H9 (cell line): Measurements from ENCODE around the gene SCIN. TPM values are rescaled to one million over a fixed set of nuclear protein-coding genes. Genes with fewer than 3 reads are reported as not detected.
A peak's percentile ranks its signal among the peaks of the same experiment; 100 is the strongest.

Experiments
- DNase-seq: peaks from one replicate; pipeline ENCODE4 v3.0.0-alpha.2; 2017
- H2AFZ ChIP-seq: one replicate; pipeline ENCODE4 v1.6.1; 2013; ENCODE audit warnings: mild to moderate bottlenecking, low read length, control low read depth, moderate library complexity
- H2AK5ac ChIP-seq: 2 replicates; pipeline ENCODE4 v1.6.1; 2013; ENCODE audit warnings: low read length, control low read depth, mixed read lengths; ENCODE audit not compliant: insufficient read length
- H2BK120ac ChIP-seq: one replicate; pipeline ENCODE4 v1.6.1; 2013; ENCODE audit warnings: low read depth, mild to moderate bottlenecking, low read length, control low read depth, inconsistent platforms; ENCODE audit not compliant: poor library complexity, severe bottlenecking
- H2BK12ac ChIP-seq: 2 replicates; pipeline ENCODE4 v1.6.1; 2013; ENCODE audit warnings: low read length, control low read depth, mixed read lengths, low read depth; ENCODE audit not compliant: insufficient read length
- H2BK15ac ChIP-seq: 2 replicates; pipeline ENCODE4 v1.6.1; 2013; ENCODE audit warnings: low read depth, low read length, control low read depth
- H2BK20ac ChIP-seq: one replicate; pipeline ENCODE4 v1.6.1; 2013; ENCODE audit warnings: low read depth, mild to moderate bottlenecking, low read length, control low read depth, inconsistent platforms; ENCODE audit not compliant: poor library complexity, severe bottlenecking
- H2BK5ac ChIP-seq: 2 replicates; pipeline ENCODE4 v1.6.1; 2013; ENCODE audit warnings: low read length, control low read depth, mixed read lengths; ENCODE audit not compliant: insufficient read length
- H3K14ac ChIP-seq: 2 replicates; pipeline ENCODE4 v1.6.1; 2013; ENCODE audit warnings: low read length, control low read depth; ENCODE audit not compliant: insufficient read depth
- H3K18ac ChIP-seq: 2 replicates; pipeline ENCODE4 v1.6.1; 2013; ENCODE audit warnings: low read depth, mild to moderate bottlenecking, mixed read lengths, low read length, control low read depth; ENCODE audit not compliant: insufficient read length
- H3K23ac ChIP-seq: 2 replicates; pipeline ENCODE4 v1.6.1; 2013; ENCODE audit warnings: low read length, control low read depth, mixed read lengths, low read depth; ENCODE audit not compliant: insufficient read length
- H3K23me2 ChIP-seq: 2 replicates; pipeline ENCODE4 v1.6.1; 2013; ENCODE audit warnings: low read depth, mild to moderate bottlenecking, mixed read lengths, low read length, control low read depth; ENCODE audit not compliant: insufficient read length, poor library complexity, severe bottlenecking
- H3K27ac ChIP-seq: 2 replicates; pipeline ENCODE4 v1.5.1; 2013; ENCODE audit warnings: low read length, control low read depth, mixed read lengths, low read depth; ENCODE audit not compliant: insufficient read length
- H3K27me3 ChIP-seq: 2 replicates; pipeline ENCODE4 v1.6.1; 2013; ENCODE audit warnings: low read length, control low read depth, inconsistent platforms; ENCODE audit not compliant: insufficient read depth
- H3K4ac ChIP-seq: 2 replicates; pipeline ENCODE4 v1.6.1; 2013; ENCODE audit warnings: low read depth, mild to moderate bottlenecking, control low read depth, inconsistent platforms, low read length, moderate library complexity
- H3K4me1 ChIP-seq: 2 replicates; pipeline ENCODE4 v1.6.1; 2013; ENCODE audit warnings: low read length, control low read depth, inconsistent platforms; ENCODE audit not compliant: insufficient read depth
- H3K4me2 ChIP-seq: 2 replicates; pipeline ENCODE4 v1.6.1; 2013; ENCODE audit warnings: low read length, control low read depth, mixed read lengths; ENCODE audit not compliant: insufficient read length, insufficient read depth
- H3K56ac ChIP-seq: 2 replicates; pipeline ENCODE4 v1.6.1; 2013; ENCODE audit warnings: low read depth, mild to moderate bottlenecking, mixed read lengths, low read length, control low read depth; ENCODE audit not compliant: insufficient read length
- H3K79me1 ChIP-seq: 2 replicates; pipeline ENCODE4 v1.6.1; 2013; ENCODE audit warnings: low read depth, mild to moderate bottlenecking, moderate library complexity, low read length, control low read depth, inconsistent platforms; ENCODE audit not compliant: insufficient read depth, poor library complexity, severe bottlenecking
- H3K79me2 ChIP-seq: 2 replicates; pipeline ENCODE4 v1.6.1; 2013; ENCODE audit warnings: low read length, control low read depth, inconsistent platforms; ENCODE audit not compliant: insufficient read depth
- H3K9ac ChIP-seq: 2 replicates; pipeline ENCODE4 v1.6.1; 2013; ENCODE audit warnings: low read length, control low read depth, mixed read lengths; ENCODE audit not compliant: insufficient read length; ENCODE audit errors: extremely low read depth
- H3K9me3 ChIP-seq: one replicate; pipeline ENCODE4 v1.6.1; 2013; ENCODE audit warnings: low read depth, low read length, inconsistent platforms; ENCODE audit not compliant: control insufficient read depth
- H3T11ph ChIP-seq: one replicate; pipeline ENCODE4 v1.6.1; 2013; ENCODE audit warnings: mild to moderate bottlenecking, low read length, control low read depth, inconsistent platforms
- H4K20me1 ChIP-seq: one replicate; pipeline ENCODE4 v1.6.1; 2013; ENCODE audit not compliant: control insufficient read depth, insufficient read length, insufficient read depth
- H4K5ac ChIP-seq: 2 replicates; pipeline ENCODE4 v1.6.1; 2013; ENCODE audit warnings: low read depth, mild to moderate bottlenecking, mixed read lengths, low read length, control low read depth; ENCODE audit not compliant: insufficient read length
- H4K8ac ChIP-seq: replicated peaks from 2 replicates; pipeline ENCODE4 v1.6.1; 2013; ENCODE audit warnings: low read length, control low read depth, mixed read lengths, low read depth; ENCODE audit not compliant: insufficient read length
- H4K91ac ChIP-seq: 2 replicates; pipeline ENCODE4 v1.6.1; 2013; ENCODE audit warnings: low read depth, mild to moderate bottlenecking, moderate library complexity, mixed read lengths, low read length, control low read depth; ENCODE audit not compliant: insufficient read length
- H3K27ac Mint-ChIP-seq, 3 experiments: 2 replicates in 2 of 3; 3 replicates in 1 of 3; pipeline ENCODE4 v1.8.0; 2020 to 2021; ENCODE audit warnings: mixed read lengths in 3 of 3, mild to moderate bottlenecking in 1 of 3, moderate library complexity in 1 of 3
- H3K27me3 Mint-ChIP-seq: 2 replicates; pipeline ENCODE4 v1.8.0; 2021; ENCODE audit warnings: low read depth, mild to moderate bottlenecking, moderate library complexity, mixed read lengths
- H3K36me3 Mint-ChIP-seq, 3 experiments: 2 replicates in 2 of 3; 3 replicates in 1 of 3; pipeline ENCODE4 v1.8.0; 2020 to 2021; ENCODE audit warnings: low read depth in 3 of 3, mixed read lengths in 3 of 3; ENCODE audit not compliant: insufficient read depth in 1 of 3
- H3K4me1 Mint-ChIP-seq, 2 experiments: 2 replicates each; pipeline ENCODE4 v1.8.0; 2020; ENCODE audit warnings: mixed read lengths in 2 of 2
- H3K4me3 Mint-ChIP-seq, 2 experiments: 2 replicates in 1 of 2; 3 replicates in 1 of 2; pipeline ENCODE4 v1.8.0; 2020 to 2021; ENCODE audit warnings: mild to moderate bottlenecking in 2 of 2, mixed read lengths in 2 of 2, moderate library complexity in 1 of 2
- H3K9me3 Mint-ChIP-seq, 2 experiments: 2 replicates in 1 of 2; 3 replicates in 1 of 2; pipeline ENCODE4 v1.8.0; 2020; ENCODE audit warnings: mild to moderate bottlenecking in 2 of 2, mixed read lengths in 2 of 2, moderate library complexity in 1 of 2
- CTCF ChIP-seq: fragments of 200-600 bp; sonication (generic); conservative IDR thresholded peaks from 3 replicates; pipeline ENCODE4 v1.8.0; 2021; ENCODE audit warnings: antibody characterized with exemption, mild to moderate bottlenecking
- WGBS: extraction: QIAGEN DNeasy Blood & Tissue Kit; methylation state at CpG from one replicate; pipeline ENCODE4 v1.1.7; 2013; ENCODE audit warnings: missing lambda C conversion rate, low lambda C conversion rate, mixed read lengths; ENCODE audit not compliant: insufficient read length; ENCODE audit errors: extremely low coverage; 5-methylcytosine and 5-hydroxymethylcytosine counted together
- total RNA-seq: library from RNA; stranded (reverse); gene quantifications from 2 replicates; pipeline ENCODE4 v1.2.1, GENCODE V29; 2021

The SCIN gene
- total RNA-seq, 1 experiment from 2014 or later: 0.44 TPM

- DNase-seq: no peak
- H3K4me3 Mint-ChIP-seq: no peak overlapping the region
- no peak overlapping the region for H2BK120ac ChIP-seq
- no peak overlapping the region for H3K14ac ChIP-seq
- H3K27ac ChIP-seq: no peak overlapping the region
- H2BK12ac ChIP-seq: no peak overlapping the region
- H3K79me2 ChIP-seq: peaks cover 4% of the 10 kb centered on the region; the same call in 1 of the 2 replicates
- TF ChIP-seq CTCF: peak; percentile 52
- no peaks in the 10 kb centered on the region for H3K27me3 ChIP-seq
- peaks cover 0 to 2% (median 1%) of the 10 kb centered on the region in 3 experiments; a peak in 5 of 7 replicates for H3K36me3 Mint-ChIP-seq
- no peak overlapping the region for H2BK15ac ChIP-seq
- H3K23ac ChIP-seq: no peak overlapping the region
- no peak overlapping the region for H4K5ac ChIP-seq
- no peak overlapping the region for H2BK5ac ChIP-seq
- H3K27me3 Mint-ChIP-seq: no peaks in the 10 kb centered on the region; the same call in 1 of the 2 replicates
- no peak overlapping the region for H3K27ac Mint-ChIP-seq
- no peaks in the 10 kb centered on the region for H3K79me1 ChIP-seq
- H2AFZ ChIP-seq: no peak overlapping the region
- no peak overlapping the region for H3K18ac ChIP-seq
- no peak overlapping the region for H3K4ac ChIP-seq
- H3K9ac ChIP-seq: no peak overlapping the region
- H3K4me1 Mint-ChIP-seq: peaks cover 19 to 23% of the 10 kb centered on the region in 2 experiments
- no peaks in the 10 kb centered on the region for H4K20me1 ChIP-seq
- no peak overlapping the region for H3K56ac ChIP-seq
- no peak overlapping the region for H2BK20ac ChIP-seq
- no peaks in the 10 kb centered on the region for H3K9me3 Mint-ChIP-seq
- H3K23me2 ChIP-seq: peaks cover 6% of the 10 kb centered on the region
- no peak overlapping the region for H2AK5ac ChIP-seq
- no peak overlapping the region for H3K4me2 ChIP-seq
- no CpG with 5 or more reads among the region's 2 CpGs for WGBS
- no peak overlapping the region for H3T11ph ChIP-seq
- H4K8ac ChIP-seq: no peak overlapping the region
- no peaks in the 10 kb centered on the region for H3K4me1 ChIP-seq
- no peak overlapping the region for H4K91ac ChIP-seq
- H3K9me3 ChIP-seq: no peaks in the 10 kb centered on the region
Measured at GRCh38 chr7:12683678-12684585, 113.4 kb downstream of the SCIN start.
